Loucy (cell line): ENCODE results near the gene ABCF3.
A peak's percentile ranks its signal among the peaks of the same experiment; 100 is the strongest.

Source experiments
- H2AFZ ChIP-seq: fragments of 200-600 bp; sonication (generic); 2 replicates; pipeline ENCODE4 v1.6.0; 2016; ENCODE audit warnings: antibody characterized with exemption, mild to moderate bottlenecking, low read length, moderate library complexity
- H3F3A ChIP-seq: fragments of 200-600 bp; 2 replicates; pipeline ENCODE4 v1.6.0; 2016; ENCODE audit warnings: antibody characterized with exemption, low read depth, mild to moderate bottlenecking
- H3K27me3 ChIP-seq: fragments of 200-600 bp; sonication (generic); 2 replicates; pipeline ENCODE4 v1.6.1; 2014; ENCODE audit warnings: low read length, mild to moderate bottlenecking; ENCODE audit not compliant: insufficient read depth, poor library complexity, severe bottlenecking
- H3K36me3 ChIP-seq: fragments of 200-600 bp; sonication (generic); 2 replicates; pipeline ENCODE4 v1.6.1; 2016; ENCODE audit warnings: low read length; ENCODE audit not compliant: insufficient read depth
- H3K4me1 ChIP-seq: fragments of 200-600 bp; sonication (generic); 2 replicates; pipeline ENCODE4 v1.5.1; 2014; ENCODE audit warnings: low read length, mild to moderate bottlenecking; ENCODE audit not compliant: insufficient read depth, poor library complexity, severe bottlenecking
- H3K4me2 ChIP-seq: fragments of 200-600 bp; sonication (generic); 2 replicates; pipeline ENCODE4 v1.6.0; 2014; ENCODE audit warnings: antibody characterized with exemption, low read length, low read depth, mild to moderate bottlenecking; ENCODE audit not compliant: poor library complexity, severe bottlenecking
- H3K4me3 ChIP-seq: fragments of 200-600 bp; sonication (generic); 2 replicates; pipeline ENCODE4 v1.5.1; 2014; ENCODE audit warnings: low read length, mild to moderate bottlenecking, mixed read lengths; ENCODE audit not compliant: poor library complexity, severe bottlenecking
- H3K79me2 ChIP-seq: fragments of 200-600 bp; sonication (generic); 2 replicates; pipeline ENCODE4 v1.6.1; 2014; ENCODE audit warnings: low read length; ENCODE audit not compliant: insufficient read depth
- H3K9ac ChIP-seq: fragments of 200-600 bp; sonication (generic); 2 replicates; pipeline ENCODE4 v1.6.0; 2014; ENCODE audit warnings: mild to moderate bottlenecking, low read depth, low read length, moderate library complexity; ENCODE audit not compliant: poor library complexity, severe bottlenecking
- H3K9me2 ChIP-seq: fragments of 200-600 bp; sonication (generic); replicated peaks from 2 replicates; pipeline ENCODE4 v1.6.1; 2016; ENCODE audit warnings: low read depth, low read length, mixed read lengths
- H3K9me3 ChIP-seq: fragments of 200-600 bp; sonication (generic); 2 replicates; pipeline ENCODE4 v1.6.1; 2014; ENCODE audit warnings: mild to moderate bottlenecking, antibody characterized with exemption, low read length, low read depth; ENCODE audit not compliant: insufficient read depth
- H4K20me1 ChIP-seq: fragments of 200-600 bp; sonication (generic); 2 replicates; pipeline ENCODE4 v1.6.0; 2014; ENCODE audit warnings: antibody characterized with exemption, low read length, mild to moderate bottlenecking; ENCODE audit not compliant: insufficient read depth, poor library complexity, severe bottlenecking
- EZH2phosphoT487 ChIP-seq: fragments of 200-600 bp; IDR thresholded peaks from 2 replicates; pipeline ENCODE4 v1.6.1; 2018; ENCODE audit warnings: antibody characterized with exemption, mild to moderate bottlenecking, moderate library complexity, borderline replicate concordance
- TF ChIP-seq, protein P1 (sequence below): fragments of 200-600 bp; sonication (generic); conservative IDR thresholded peaks from 2 replicates; pipeline ENCODE4 v1.5.1; 2014; ENCODE audit warnings: mild to moderate bottlenecking, antibody characterized with exemption, low read length

The ABCF3 gene

DNA sequence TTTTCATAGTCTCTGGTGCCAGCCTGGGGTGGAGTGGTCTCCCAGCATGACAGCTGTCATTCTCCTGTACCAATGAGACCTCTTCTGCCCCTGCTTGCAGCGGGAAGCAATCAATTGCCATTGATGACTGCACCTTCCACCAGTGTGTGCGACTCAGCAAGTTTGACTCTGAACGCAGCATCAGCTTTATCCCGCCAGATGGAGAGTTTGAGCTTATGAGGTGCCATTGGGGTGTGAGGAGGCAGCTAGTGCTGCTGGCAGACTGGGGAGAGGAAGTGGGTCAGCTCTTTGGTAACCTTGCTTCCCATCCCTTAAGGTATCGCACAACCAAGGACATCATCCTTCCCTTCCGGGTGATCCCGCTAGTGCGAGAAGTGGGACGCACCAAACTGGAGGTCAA is 4.4 kb upstream of the ABCF3 start:
- Histone ChIP-seq H3K4me3 (no peak overlapping the region), H3K9me2 (no peaks in the 10 kb centered on the region), H3K79me2 (peaks cover 32% of the 10 kb centered on the region), H2AFZ (no peak overlapping the region), H3K9me3 (no peaks in the 10 kb centered on the region), H3K4me2 (no peak overlapping the region), H3F3A (no peaks in the 10 kb centered on the region), H3K27me3 (no peaks in the 10 kb centered on the region), H4K20me1 (peaks cover 11% of the 10 kb centered on the region), H3K4me1 (peaks cover 17% of the 10 kb centered on the region), H3K9ac (no peak overlapping the region), H3K36me3 (peaks cover 59% of the 10 kb centered on the region; the same call in 1 of the 2 replicates)
- TF ChIP-seq, protein P1, sequence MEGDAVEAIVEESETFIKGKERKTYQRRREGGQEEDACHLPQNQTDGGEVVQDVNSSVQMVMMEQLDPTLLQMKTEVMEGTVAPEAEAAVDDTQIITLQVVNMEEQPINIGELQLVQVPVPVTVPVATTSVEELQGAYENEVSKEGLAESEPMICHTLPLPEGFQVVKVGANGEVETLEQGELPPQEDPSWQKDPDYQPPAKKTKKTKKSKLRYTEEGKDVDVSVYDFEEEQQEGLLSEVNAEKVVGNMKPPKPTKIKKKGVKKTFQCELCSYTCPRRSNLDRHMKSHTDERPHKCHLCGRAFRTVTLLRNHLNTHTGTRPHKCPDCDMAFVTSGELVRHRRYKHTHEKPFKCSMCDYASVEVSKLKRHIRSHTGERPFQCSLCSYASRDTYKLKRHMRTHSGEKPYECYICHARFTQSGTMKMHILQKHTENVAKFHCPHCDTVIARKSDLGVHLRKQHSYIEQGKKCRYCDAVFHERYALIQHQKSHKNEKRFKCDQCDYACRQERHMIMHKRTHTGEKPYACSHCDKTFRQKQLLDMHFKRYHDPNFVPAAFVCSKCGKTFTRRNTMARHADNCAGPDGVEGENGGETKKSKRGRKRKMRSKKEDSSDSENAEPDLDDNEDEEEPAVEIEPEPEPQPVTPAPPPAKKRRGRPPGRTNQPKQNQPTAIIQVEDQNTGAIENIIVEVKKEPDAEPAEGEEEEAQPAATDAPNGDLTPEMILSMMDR = no peak
- no peak for TF ChIP-seq EZH2phosphoT487

DNA sequence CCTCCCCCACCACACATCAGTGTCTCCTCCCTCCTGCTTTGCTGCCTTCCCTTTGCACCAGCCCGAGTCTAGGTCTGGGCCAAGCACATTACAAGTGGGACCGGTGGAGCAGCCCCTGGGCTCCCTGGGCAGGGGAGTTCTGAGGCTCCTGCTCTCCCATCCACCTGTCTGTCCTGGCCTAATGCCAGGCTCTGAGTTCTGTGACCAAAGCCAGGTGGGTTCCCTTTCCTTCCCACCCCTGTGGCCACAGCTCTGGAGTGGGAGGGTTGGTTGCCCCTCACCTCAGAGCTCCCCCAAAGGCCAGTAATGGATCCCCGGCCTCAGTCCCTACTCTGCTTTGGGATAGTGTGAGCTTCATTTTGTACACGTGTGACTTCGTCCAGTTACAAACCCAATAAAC is 2.3 kb upstream of the ABCF3 start:
- no peaks in the 10 kb centered on the region for H3K27me3 ChIP-seq
- no peaks in the 10 kb centered on the region for H3K9me3 ChIP-seq
- no peak overlapping the region for H3K4me2 ChIP-seq
- peaks cover 32% of the 10 kb centered on the region for H3K79me2 ChIP-seq
- peaks cover 19% of the 10 kb centered on the region for H3K4me1 ChIP-seq
- H4K20me1 ChIP-seq = peaks cover 13% of the 10 kb centered on the region
- peaks cover 51% of the 10 kb centered on the region; the same call in 1 of the 2 replicates for H3K36me3 ChIP-seq
- no peak overlapping the region for H3K4me3 ChIP-seq
- TF ChIP-seq, protein P1 = no peak
- no peak for TF ChIP-seq EZH2phosphoT487
- no peaks in the 10 kb centered on the region for H3K9me2 ChIP-seq
- H3K9ac ChIP-seq = no peak overlapping the region
- H2AFZ ChIP-seq = no peak overlapping the region
- no peaks in the 10 kb centered on the region for H3F3A ChIP-seq

DNA sequence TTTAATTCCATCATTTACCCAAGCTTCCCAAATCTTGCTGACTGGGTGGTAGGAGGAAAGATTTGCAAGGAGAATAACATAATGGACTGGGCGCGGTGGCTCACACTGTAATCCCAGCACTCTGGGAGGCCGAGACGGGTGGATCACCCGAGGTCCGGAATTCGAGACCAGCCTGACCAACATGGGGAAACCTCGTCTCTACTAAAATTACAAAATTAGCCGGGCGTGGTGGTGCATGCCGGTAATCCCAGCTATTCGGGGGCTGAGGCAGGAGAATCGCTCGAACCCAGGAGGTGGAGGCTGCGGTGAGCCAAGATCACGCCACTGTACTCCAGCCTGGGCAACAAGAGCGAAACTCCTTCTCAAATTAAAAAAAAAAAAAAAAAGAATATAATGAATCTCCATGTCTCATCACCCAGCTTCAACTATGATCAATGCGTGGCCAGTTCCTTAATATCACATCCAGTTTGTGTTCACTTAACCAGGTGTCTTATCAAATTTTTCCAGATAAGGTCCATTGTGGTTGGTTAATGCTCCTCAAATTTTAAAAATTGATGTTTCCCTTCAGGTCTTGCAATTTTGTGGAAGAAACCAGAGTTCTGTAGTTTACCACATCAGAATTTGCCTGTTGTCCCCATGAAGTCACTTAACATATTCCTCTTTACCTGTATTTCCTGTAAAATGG is 1.3 kb upstream of the ABCF3 start:
- Histone ChIP-seq H3K9me2 (no peaks in the 10 kb centered on the region), H3K4me2 (peak overlapping the region; percentile 80), H4K20me1 (peaks cover 13% of the 10 kb centered on the region), H3K9me3 (no peaks in the 10 kb centered on the region), H3K27me3 (no peaks in the 10 kb centered on the region), H3K9ac (peak overlapping the region; percentile 70), H3K4me3 (peak overlapping the region; percentile 65), H3F3A (no peaks in the 10 kb centered on the region), H3K36me3 (peaks cover 50% of the 10 kb centered on the region; the same call in 1 of the 2 replicates), H3K4me1 (peaks cover 19% of the 10 kb centered on the region), H3K79me2 (peaks cover 37% of the 10 kb centered on the region), H2AFZ (no peak overlapping the region)
- TF ChIP-seq EZH2phosphoT487 = no peak
- TF ChIP-seq, protein P1 = no peak
